ENCODE results near the gene BRMS1L. TPM values are rescaled to one million over a fixed set of nuclear protein-coding genes. Genes with fewer than 3 reads are reported as not detected.

BRMS1L gene
- total and polyA plus RNA-seq, 2 of the 13 experiments (the other 11 are each of a cell fraction or from before 2014, with no cell fraction given): 21.1 to 23.8 TPM

DNA sequence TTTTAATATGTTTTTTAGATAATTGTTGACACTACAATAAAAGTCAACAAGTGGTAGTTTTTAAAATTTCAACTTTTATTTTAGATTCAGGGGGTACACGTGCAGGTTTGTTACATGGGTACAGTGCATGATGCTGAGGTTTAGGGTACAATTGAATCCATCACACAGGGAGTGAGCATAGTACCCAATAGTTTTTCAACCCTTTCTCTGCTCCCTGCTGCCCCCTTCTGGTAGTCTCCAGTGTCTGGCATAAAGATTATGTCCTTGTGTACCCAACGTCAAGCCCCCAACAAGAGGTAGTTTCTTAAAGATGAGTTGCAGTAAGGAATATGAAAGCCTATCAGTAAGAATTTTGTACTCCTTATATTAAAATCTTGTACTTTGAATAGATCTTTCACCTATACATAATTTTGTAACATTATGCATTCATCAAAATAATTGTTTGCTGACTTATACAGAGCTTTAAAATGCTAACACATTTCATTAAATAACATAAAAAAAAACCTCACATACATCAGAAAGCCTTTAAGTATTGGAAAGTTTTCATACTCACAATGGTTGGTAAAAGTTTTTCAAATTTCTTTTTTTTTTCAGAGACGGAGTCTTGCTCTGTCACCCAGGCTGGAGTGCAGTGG, 11.7 kb upstream of the BRMS1L start (continued):
- TF ChIP-seq, protein P1, sequence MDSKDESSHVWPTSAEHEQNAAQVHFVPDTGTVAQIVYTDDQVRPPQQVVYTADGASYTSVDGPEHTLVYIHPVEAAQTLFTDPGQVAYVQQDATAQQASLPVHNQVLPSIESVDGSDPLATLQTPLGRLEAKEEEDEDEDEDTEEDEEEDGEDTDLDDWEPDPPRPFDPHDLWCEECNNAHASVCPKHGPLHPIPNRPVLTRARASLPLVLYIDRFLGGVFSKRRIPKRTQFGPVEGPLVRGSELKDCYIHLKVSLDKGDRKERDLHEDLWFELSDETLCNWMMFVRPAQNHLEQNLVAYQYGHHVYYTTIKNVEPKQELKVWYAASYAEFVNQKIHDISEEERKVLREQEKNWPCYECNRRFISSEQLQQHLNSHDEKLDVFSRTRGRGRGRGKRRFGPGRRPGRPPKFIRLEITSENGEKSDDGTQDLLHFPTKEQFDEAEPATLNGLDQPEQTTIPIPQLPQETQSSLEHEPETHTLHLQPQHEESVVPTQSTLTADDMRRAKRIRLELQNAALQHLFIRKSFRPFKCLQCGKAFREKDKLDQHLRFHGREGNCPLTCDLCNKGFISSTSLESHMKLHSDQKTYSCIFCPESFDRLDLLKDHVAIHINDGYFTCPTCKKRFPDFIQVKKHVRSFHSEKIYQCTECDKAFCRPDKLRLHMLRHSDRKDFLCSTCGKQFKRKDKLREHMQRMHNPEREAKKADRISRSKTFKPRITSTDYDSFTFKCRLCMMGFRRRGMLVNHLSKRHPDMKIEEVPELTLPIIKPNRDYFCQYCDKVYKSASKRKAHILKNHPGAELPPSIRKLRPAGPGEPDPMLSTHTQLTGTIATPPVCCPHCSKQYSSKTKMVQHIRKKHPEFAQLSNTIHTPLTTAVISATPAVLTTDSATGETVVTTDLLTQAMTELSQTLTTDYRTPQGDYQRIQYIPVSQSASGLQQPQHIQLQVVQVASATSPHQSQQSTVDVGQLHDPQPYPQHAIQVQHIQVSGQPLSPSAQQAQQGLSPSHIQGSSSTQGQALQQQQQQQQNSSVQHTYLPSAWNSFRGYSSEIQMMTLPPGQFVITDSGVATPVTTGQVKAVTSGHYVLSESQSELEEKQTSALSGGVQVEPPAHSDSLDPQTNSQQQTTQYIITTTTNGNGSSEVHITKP (CRISPR knock-in tag; IDR thresholded peaks at IDR 0.05; ENCODE audit: low read depth): no peak
- TF ChIP-seq, protein P2, sequence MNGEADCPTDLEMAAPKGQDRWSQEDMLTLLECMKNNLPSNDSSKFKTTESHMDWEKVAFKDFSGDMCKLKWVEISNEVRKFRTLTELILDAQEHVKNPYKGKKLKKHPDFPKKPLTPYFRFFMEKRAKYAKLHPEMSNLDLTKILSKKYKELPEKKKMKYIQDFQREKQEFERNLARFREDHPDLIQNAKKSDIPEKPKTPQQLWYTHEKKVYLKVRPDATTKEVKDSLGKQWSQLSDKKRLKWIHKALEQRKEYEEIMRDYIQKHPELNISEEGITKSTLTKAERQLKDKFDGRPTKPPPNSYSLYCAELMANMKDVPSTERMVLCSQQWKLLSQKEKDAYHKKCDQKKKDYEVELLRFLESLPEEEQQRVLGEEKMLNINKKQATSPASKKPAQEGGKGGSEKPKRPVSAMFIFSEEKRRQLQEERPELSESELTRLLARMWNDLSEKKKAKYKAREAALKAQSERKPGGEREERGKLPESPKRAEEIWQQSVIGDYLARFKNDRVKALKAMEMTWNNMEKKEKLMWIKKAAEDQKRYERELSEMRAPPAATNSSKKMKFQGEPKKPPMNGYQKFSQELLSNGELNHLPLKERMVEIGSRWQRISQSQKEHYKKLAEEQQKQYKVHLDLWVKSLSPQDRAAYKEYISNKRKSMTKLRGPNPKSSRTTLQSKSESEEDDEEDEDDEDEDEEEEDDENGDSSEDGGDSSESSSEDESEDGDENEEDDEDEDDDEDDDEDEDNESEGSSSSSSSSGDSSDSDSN (CRISPR knock-in tag; IDR thresholded peaks at IDR 0.05): no peak
- no peak for TF ChIP-seq HOXA5 (CRISPR knock-in tag; IDR thresholded peaks at IDR 0.05)
- TF ChIP-seq ZNF225 (CRISPR knock-in tag; IDR thresholded peaks at IDR 0.05): no peak
- no peak for TF ChIP-seq DR1 (CRISPR knock-in tag; IDR thresholded peaks at IDR 0.05)
- TF ChIP-seq KDM5A (IDR thresholded peaks at IDR 0.05; ENCODE audit: borderline replicate concordance, low read length): no peak; the same call in 1 of the 2 replicates
- no peak for TF ChIP-seq ZNF292 (CRISPR knock-in tag; IDR thresholded peaks at IDR 0.05; ENCODE audit: borderline replicate concordance, low read depth)
- TF ChIP-seq FOSL2 (CRISPR knock-in tag; IDR thresholded peaks at IDR 0.05): no peak
- TF ChIP-seq GATAD1 (CRISPR knock-in tag; IDR thresholded peaks at IDR 0.05): 0 out of 2 replicates have a peak, but pooled peaks have one; percentile 26
- TF ChIP-seq, protein P3, sequence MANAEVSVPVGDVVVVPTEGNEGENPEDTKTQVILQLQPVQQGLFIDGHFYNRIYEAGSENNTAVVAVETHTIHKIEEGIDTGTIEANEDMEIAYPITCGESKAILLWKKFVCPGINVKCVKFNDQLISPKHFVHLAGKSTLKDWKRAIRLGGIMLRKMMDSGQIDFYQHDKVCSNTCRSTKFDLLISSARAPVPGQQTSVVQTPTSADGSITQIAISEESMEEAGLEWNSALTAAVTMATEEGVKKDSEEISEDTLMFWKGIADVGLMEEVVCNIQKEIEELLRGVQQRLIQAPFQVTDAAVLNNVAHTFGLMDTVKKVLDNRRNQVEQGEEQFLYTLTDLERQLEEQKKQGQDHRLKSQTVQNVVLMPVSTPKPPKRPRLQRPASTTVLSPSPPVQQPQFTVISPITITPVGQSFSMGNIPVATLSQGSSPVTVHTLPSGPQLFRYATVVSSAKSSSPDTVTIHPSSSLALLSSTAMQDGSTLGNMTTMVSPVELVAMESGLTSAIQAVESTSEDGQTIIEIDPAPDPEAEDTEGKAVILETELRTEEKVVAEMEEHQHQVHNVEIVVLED (CRISPR knock-in tag; IDR thresholded peaks at IDR 0.05; ENCODE audit: borderline replicate concordance): no peak
- TF ChIP-seq HOXA7 (CRISPR knock-in tag; IDR thresholded peaks at IDR 0.05): no peak
- TF ChIP-seq, protein P4, sequence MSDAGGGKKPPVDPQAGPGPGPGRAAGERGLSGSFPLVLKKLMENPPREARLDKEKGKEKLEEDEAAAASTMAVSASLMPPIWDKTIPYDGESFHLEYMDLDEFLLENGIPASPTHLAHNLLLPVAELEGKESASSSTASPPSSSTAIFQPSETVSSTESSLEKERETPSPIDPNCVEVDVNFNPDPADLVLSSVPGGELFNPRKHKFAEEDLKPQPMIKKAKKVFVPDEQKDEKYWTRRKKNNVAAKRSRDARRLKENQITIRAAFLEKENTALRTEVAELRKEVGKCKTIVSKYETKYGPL (CRISPR knock-in tag; IDR thresholded peaks at IDR 0.05): no peak
- no peak for TF ChIP-seq RARG (CRISPR knock-in tag; IDR thresholded peaks at IDR 0.05; ENCODE audit: low read depth)
- no peak for TF ChIP-seq ZEB1 (IDR thresholded peaks at IDR 0.05; ENCODE audit: insufficient replicate concordance, low read depth)
- TF ChIP-seq ZSCAN9 (CRISPR knock-in tag; IDR thresholded peaks at IDR 0.05; ENCODE audit: borderline replicate concordance): 0 out of 2 replicates have a peak, but pooled peaks have one; percentile 21
- TF ChIP-seq YEATS2 (CRISPR knock-in tag; IDR thresholded peaks at IDR 0.05; ENCODE audit: borderline replicate concordance): peak; percentile 35; the same call in 1 of the 2 replicates
- TF ChIP-seq, protein P5, sequence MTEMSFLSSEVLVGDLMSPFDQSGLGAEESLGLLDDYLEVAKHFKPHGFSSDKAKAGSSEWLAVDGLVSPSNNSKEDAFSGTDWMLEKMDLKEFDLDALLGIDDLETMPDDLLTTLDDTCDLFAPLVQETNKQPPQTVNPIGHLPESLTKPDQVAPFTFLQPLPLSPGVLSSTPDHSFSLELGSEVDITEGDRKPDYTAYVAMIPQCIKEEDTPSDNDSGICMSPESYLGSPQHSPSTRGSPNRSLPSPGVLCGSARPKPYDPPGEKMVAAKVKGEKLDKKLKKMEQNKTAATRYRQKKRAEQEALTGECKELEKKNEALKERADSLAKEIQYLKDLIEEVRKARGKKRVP (CRISPR knock-in tag; IDR thresholded peaks at IDR 0.05): no peak
- TF ChIP-seq ZNF749 (CRISPR knock-in tag; IDR thresholded peaks at IDR 0.05; ENCODE audit: borderline replicate concordance): no peak

All from HepG2 (cell line).